Measurements from ENCODE around the gene SPRR2A.

The SPRR2A gene

GRCh38 chr1:153057375-153057774 lies at the start of gene SPRR2A:
Gene SPRR2A (minus strand): TSS chr1:153057512. CDS start chr1:153056735, 777 bp downstream.
- Histone ChIP-seq H3K36me3 (no peaks in the 10 kb centered on the region), H3K27ac (peak within 1 kb of the TSS in 1 of 11 experiments; percentile 46; a peak in 3 of 22 replicates), H3K9me3 (replicated peaks in 1 of 11) (peaks cover 0 to 14% (median 7%) of the 10 kb centered on the region in 11 experiments; a peak in 8 of 22 replicates), H3K27me3 (peaks cover 0 to 28% (median 0%) of the 10 kb centered on the region in 11 experiments; a peak in 2 of 22 replicates), H3K9ac (peak within 1 kb of the TSS in 1 of 11 experiments; percentile 3; a peak in 1 of 22 replicates), H3K4me3 (no peak within 1 kb of the TSS), H4K20me1 (no peaks in the 10 kb centered on the region), H3K4me2 (peak within 1 kb of the TSS; percentile 34 to 74 (median 61); a peak in 21 of 22 replicates), H3K4me1 (peaks cover 16 to 39% (median 20%) of the 10 kb centered on the region in 10 experiments)
- no peak for TF ChIP-seq Cebpa-rat (IDR thresholded peaks at IDR 0.05)

- Histone ChIP-seq H3K36me3 (no peaks in the 10 kb centered on the region), H3K4me2 (no peak overlapping the region), H3K9ac (no peak overlapping the region), H4K20me1 (no peaks in the 10 kb centered on the region), H3K9me3 (replicated peaks in 1 of 11) (peaks cover 5 to 15% (median 8%) of the 10 kb centered on the region in 11 experiments; a peak in 17 of 22 replicates), H3K27me3 (no peaks in the 10 kb centered on the region), H3K4me3 (no peak overlapping the region), H3K27ac (no peak overlapping the region), H3K4me1 (no peaks in the 10 kb centered on the region)
- no peak for TF ChIP-seq Cebpa-rat (IDR thresholded peaks at IDR 0.05)
These were observed 42.9 kb upstream of the SPRR2A start for GRCh38 chr1:153100245-153100644.

GRCh38 chr1:153099461-153100045 lies 42.2 kb upstream of the SPRR2A start:
- H4K20me1 ChIP-seq = no peaks in the 10 kb centered on the region
- no peak overlapping the region for H3K4me2 ChIP-seq
- H3K4me1 ChIP-seq = no peaks in the 10 kb centered on the region

GRCh38 chr1:153095764-153096163 lies 38.5 kb upstream of the SPRR2A start:
- Histone ChIP-seq H3K36me3 (no peaks in the 10 kb centered on the region), H3K4me3 (no peak overlapping the region), H3K9ac (no peak overlapping the region), H3K9me3 (replicated peaks in 1 of 11) (peaks cover 0 to 9% (median 0%) of the 10 kb centered on the region in 11 experiments; a peak in 1 of 22 replicates), H3K27ac (no peak overlapping the region), H4K20me1 (no peaks in the 10 kb centered on the region), H3K27me3 (no peaks in the 10 kb centered on the region), H3K4me1 (peaks cover 0 to 7% (median 0%) of the 10 kb centered on the region in 10 experiments; a peak in 5 of 20 replicates), H3K4me2 (no peak overlapping the region)
- TF ChIP-seq Cebpa-rat (IDR thresholded peaks at IDR 0.05) = no peak

More at GRCh38 chr1:153099461-153100045, 42.2 kb upstream of the SPRR2A start:
- Histone ChIP-seq H3K9me3 (replicated peaks in 1 of 11) (peaks cover 0 to 12% (median 2%) of the 10 kb centered on the region in 11 experiments; a peak in 11 of 22 replicates), H3K36me3 (no peaks in the 10 kb centered on the region), H3K9ac (no peak overlapping the region), H3K4me3 (no peak overlapping the region), H3K27ac (no peak overlapping the region), H3K27me3 (no peaks in the 10 kb centered on the region)
- no peak for TF ChIP-seq Cebpa-rat (IDR thresholded peaks at IDR 0.05)

- H3K4me1 ChIP-seq = peaks cover 0 to 14% (median 0%) of the 10 kb centered on the region in 10 experiments; a peak in 5 of 20 replicates
- H3K4me2 ChIP-seq = no peak within 1 kb of the TSS
- no peak for TF ChIP-seq Cebpa-rat (IDR thresholded peaks at IDR 0.05)
- no peak within 1 kb of the TSS for H3K4me3 ChIP-seq
- H3K36me3 ChIP-seq = no peaks in the 10 kb centered on the region
- H3K27me3 ChIP-seq = no peaks in the 10 kb centered on the region
- H4K20me1 ChIP-seq = no peaks in the 10 kb centered on the region
- H3K27ac ChIP-seq = no peak within 1 kb of the TSS
- H3K9me3 ChIP-seq (replicated peaks in 1 of 11) = peaks cover 0 to 20% (median 8%) of the 10 kb centered on the region in 11 experiments; a peak in 15 of 22 replicates
- H3K9ac ChIP-seq = no peak within 1 kb of the TSS
These were observed 37.1 kb upstream of the SPRR2A start, which contains the start of gene SPRR2E for GRCh38 chr1:153094426-153094825. Gene SPRR2E (minus strand): TSS chr1:153094526. CDS start chr1:153093751, 775 bp downstream.

- H3K4me2 ChIP-seq = no peak overlapping the region
- no peaks in the 10 kb centered on the region for H3K27me3 ChIP-seq
- no peak for TF ChIP-seq Cebpa-rat (IDR thresholded peaks at IDR 0.05)
- no peaks in the 10 kb centered on the region for H3K36me3 ChIP-seq
- H3K4me1 ChIP-seq = peaks cover 0 to 16% (median 3%) of the 10 kb centered on the region in 10 experiments; a peak in 9 of 20 replicates
- H3K9ac ChIP-seq = no peak overlapping the region
- no peak overlapping the region for H3K4me3 ChIP-seq
- peaks cover 26 to 55% (median 41%) of the 10 kb centered on the region in 11 experiments for H3K9me3 ChIP-seq (replicated peaks in 1 of 11)
- no peak overlapping the region for H3K27ac ChIP-seq
- no peaks in the 10 kb centered on the region for H4K20me1 ChIP-seq
These were observed 30.3 kb upstream of the SPRR2A start for GRCh38 chr1:153087652-153088051.

- H3K4me1 ChIP-seq = peaks cover 0 to 10% (median 0%) of the 10 kb centered on the region in 10 experiments; a peak in 5 of 20 replicates
These were observed 24.4 kb upstream of the SPRR2A start for GRCh38 chr1:153081736-153082135.

GRCh38 chr1:153072806-153073726 lies 15.8 kb upstream of the SPRR2A start:
- no peak for TF ChIP-seq Cebpa-rat (IDR thresholded peaks at IDR 0.05)
- H3K36me3 ChIP-seq = no peaks in the 10 kb centered on the region
- H3K4me1 ChIP-seq = peaks cover 0 to 22% (median 4%) of the 10 kb centered on the region in 10 experiments; a peak in 8 of 20 replicates
- H3K27ac ChIP-seq = no peak overlapping the region
- no peak overlapping the region for H3K4me3 ChIP-seq
- H3K9me3 ChIP-seq (replicated peaks in 1 of 11) = peaks cover 0 to 5% (median 0%) of the 10 kb centered on the region in 11 experiments; a peak in 1 of 22 replicates
- H3K9ac ChIP-seq = no peak overlapping the region
- no peaks in the 10 kb centered on the region for H3K27me3 ChIP-seq
- no peaks in the 10 kb centered on the region for H4K20me1 ChIP-seq
- peak overlapping the region in 3 of 11 experiments; percentile 45 to 79 (median 60); a peak in 6 of 22 replicates for H3K4me2 ChIP-seq

More at GRCh38 chr1:153081736-153082135, 24.4 kb upstream of the SPRR2A start:
- no peak for TF ChIP-seq Cebpa-rat (IDR thresholded peaks at IDR 0.05)
- H3K9me3 ChIP-seq (replicated peaks in 1 of 11) = peaks cover 14 to 53% (median 37%) of the 10 kb centered on the region in 11 experiments
- no peaks in the 10 kb centered on the region for H3K27me3 ChIP-seq
- no peak overlapping the region for H3K4me3 ChIP-seq
- H3K4me2 ChIP-seq = no peak overlapping the region
- no peaks in the 10 kb centered on the region for H4K20me1 ChIP-seq
- no peak overlapping the region for H3K27ac ChIP-seq
- no peaks in the 10 kb centered on the region for H3K36me3 ChIP-seq
- no peak overlapping the region for H3K9ac ChIP-seq

- Histone ChIP-seq H3K4me1 (peaks cover 0 to 22% (median 4%) of the 10 kb centered on the region in 10 experiments; a peak in 8 of 20 replicates), H3K36me3 (no peaks in the 10 kb centered on the region), H3K4me2 (peak within 1 kb of the TSS in 4 of 11 experiments; percentile 39 to 79 (median 52); a peak in 8 of 22 replicates), H3K9ac (no peak within 1 kb of the TSS), H4K20me1 (no peaks in the 10 kb centered on the region), H3K9me3 (replicated peaks in 1 of 11) (no peaks in the 10 kb centered on the region), H3K27ac (no peak within 1 kb of the TSS), H3K27me3 (no peaks in the 10 kb centered on the region), H3K4me3 (no peak within 1 kb of the TSS)
- TF ChIP-seq Cebpa-rat (IDR thresholded peaks at IDR 0.05) = no peak
These were observed 14.2 kb upstream of the SPRR2A start, which contains the start of gene SPRR2B for GRCh38 chr1:153071511-153071910. Gene SPRR2B (minus strand): TSS chr1:153071611. CDS start chr1:153070839, 772 bp downstream.

Measured in BLaER1 treated with 17β-estradiol and CSF1 and Interleukin-3, amounts not matched to agents 10 nM and 100 nM (cell line).